Fibroblast of villous mesenchyme (primary cell): ENCODE results near the gene TMEM97. TPM values are rescaled to one million over a fixed set of nuclear protein-coding genes. Genes with fewer than 3 reads are reported as not detected.
A peak's percentile ranks its signal among the peaks of the same experiment; 100 is the strongest.
"Not testable (repeated sequence)": the region's sequence is repeated elsewhere in the genome, so short reads cannot be mapped to it uniquely, and the experiment has no call there.

Experiments
- DNase-seq: peaks from one replicate; pipeline ENCODE4 v3.0.0-alpha.2; 2010; ENCODE audit warnings: low read depth
- H3K4me3 ChIP-seq: 2 replicates; pipeline ENCODE4 v1.5.1; 2011; ENCODE audit warnings: low read depth, mild to moderate bottlenecking, low read length
- total RNA-seq: library from RNA; depleted of rRNA; stranded (reverse); fragments of >200 nt; gene quantifications from 2 replicates; pipeline ENCODE4 v1.2.3, GENCODE V29; 2012
- TF ChIP-seq, protein P1 (sequence below): IDR thresholded peaks from 2 replicates; pipeline ENCODE4 v1.5.1; 2012; ENCODE audit warnings: low read depth, mild to moderate bottlenecking, low read length; ENCODE audit not compliant: insufficient read depth

Gene TMEM97
- total RNA-seq, 1 donor: 47.1 TPM

DNA sequence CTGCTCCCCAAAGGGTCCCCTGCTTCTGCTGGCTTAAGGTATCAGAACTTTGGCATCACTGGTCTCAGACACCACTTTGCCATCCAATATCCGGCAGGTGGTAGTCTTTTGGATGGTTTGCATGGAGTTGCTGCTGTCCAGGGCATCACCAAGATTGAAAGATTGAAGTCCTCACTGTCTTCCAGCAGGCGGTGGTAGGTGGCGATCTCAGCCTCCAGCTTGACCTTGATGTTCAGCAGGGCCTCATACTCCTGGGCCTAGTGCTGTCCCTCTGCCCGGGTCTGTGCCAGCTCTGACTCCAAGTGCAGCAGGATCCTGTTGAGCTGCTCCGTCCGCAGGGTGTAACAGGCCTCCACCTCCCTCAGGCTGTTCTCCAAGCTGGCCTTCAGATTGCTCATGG is 43.0 kb upstream of the TMEM97 start:
- TF ChIP-seq, protein P1, sequence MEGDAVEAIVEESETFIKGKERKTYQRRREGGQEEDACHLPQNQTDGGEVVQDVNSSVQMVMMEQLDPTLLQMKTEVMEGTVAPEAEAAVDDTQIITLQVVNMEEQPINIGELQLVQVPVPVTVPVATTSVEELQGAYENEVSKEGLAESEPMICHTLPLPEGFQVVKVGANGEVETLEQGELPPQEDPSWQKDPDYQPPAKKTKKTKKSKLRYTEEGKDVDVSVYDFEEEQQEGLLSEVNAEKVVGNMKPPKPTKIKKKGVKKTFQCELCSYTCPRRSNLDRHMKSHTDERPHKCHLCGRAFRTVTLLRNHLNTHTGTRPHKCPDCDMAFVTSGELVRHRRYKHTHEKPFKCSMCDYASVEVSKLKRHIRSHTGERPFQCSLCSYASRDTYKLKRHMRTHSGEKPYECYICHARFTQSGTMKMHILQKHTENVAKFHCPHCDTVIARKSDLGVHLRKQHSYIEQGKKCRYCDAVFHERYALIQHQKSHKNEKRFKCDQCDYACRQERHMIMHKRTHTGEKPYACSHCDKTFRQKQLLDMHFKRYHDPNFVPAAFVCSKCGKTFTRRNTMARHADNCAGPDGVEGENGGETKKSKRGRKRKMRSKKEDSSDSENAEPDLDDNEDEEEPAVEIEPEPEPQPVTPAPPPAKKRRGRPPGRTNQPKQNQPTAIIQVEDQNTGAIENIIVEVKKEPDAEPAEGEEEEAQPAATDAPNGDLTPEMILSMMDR: no peak
- DNase-seq: no peak
- no peak overlapping the region for H3K4me3 ChIP-seq

DNA sequence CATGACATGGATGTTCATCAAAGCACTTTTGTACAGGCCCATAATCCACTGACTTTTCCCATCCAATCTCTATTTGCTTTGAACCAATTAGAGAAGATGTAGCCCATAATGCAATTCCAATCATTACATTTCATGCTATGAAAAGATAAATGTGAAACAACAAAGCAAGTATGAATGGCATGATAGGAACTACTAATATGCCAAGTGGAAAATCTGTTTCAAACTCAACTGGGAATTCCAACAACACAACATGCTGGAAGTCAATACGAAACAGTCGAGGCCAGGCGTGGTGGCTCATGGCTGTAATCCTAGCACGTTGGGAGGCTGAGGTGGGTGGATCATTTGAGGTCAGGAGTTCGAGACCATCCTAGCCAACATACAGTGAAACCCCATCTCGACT is 39.6 kb upstream of the TMEM97 start:
- TF ChIP-seq, protein P1: no peak
- DNase-seq: peak; percentile 7

DNA sequence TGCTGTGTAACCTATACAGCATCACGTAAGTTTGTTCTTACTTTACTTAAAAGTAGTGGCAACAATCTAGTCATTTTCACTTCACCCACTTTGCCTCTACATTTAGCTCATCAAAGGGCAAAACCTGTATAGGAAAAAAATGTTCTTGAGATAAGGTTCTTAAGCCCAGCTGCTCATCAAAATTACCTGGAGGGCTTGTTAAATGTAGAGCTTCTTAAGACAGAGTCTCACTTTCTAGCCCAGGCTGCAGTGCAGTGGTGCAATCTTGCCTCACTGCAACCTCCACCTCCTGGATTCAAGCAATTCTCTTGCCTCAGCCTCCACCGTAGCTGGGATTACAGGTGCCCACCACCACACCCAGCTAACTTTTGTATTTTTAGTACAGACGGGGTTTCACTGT is 38.2 kb upstream of the TMEM97 start:
- no peak overlapping the region for H3K4me3 ChIP-seq
- TF ChIP-seq, protein P1: no peak
- no peak for DNase-seq

More for the DNA sequence above, 39.6 kb upstream of the TMEM97 start:
- no peak overlapping the region for H3K4me3 ChIP-seq

DNA sequence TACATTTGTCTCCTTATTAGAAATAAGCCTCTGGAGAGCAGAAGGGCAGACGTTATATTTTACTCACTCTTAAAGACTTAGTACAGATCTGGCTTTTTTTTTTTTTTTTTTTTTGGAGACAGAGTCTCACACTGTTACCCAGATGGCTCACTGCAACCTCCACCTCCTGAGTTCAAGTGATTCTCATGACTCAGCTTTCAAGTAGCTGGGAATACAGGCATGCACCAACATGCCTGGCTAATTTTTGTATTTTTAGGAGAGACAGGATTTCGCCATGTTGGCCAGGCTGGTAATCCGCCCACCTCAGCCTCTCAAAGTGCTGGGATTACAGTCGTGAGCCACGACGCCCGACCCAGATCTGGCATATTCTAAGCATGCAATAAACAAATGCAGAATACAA is 36.4 kb upstream of the TMEM97 start:
- peak; percentile 88 for DNase-seq
- TF ChIP-seq, protein P1: no peak
- H3K4me3 ChIP-seq: no peak overlapping the region

DNA sequence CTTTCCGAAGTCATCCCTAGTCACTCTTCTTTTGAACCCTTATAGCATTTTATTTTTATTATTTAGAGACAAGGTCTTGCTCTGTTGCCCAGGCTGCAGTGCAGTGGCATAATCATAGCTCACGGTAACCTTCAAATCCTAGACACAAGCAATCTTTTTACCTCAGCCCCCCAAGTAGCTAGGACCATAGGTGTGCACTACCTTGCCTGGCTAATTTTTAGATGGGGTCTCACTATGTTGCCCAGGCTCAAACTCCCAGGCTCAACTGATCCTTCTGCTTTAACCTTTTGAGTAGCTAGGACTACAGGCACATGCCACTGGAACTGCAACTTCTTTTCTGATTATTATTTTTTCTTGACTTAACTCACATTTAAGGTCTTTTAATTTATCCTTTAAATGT is 33.0 kb upstream of the TMEM97 start:
- no peak for DNase-seq
- TF ChIP-seq, protein P1: no peak
- H3K4me3 ChIP-seq: no peak overlapping the region

DNA sequence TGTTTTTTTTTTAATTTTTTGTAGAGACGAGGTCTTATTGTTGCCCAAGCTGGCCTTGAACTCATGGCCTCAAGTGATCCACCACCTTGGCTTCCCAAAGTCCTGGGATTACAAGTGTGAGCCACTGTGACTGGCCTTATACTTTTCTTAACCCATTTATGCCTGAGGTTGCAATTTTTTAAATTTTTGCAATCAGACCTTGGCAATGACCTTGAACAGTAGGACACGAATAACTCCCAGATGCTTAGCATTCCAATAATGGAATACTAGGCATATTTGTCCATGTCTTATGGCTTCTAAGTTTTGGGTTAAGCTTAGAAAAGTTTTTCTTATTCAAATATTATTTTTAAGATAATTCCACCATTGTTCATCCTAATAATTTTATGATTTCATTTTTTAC is 28.3 kb upstream of the TMEM97 start:
- no peak overlapping the region for H3K4me3 ChIP-seq
- DNase-seq: no peak
- TF ChIP-seq, protein P1: no peak

DNA sequence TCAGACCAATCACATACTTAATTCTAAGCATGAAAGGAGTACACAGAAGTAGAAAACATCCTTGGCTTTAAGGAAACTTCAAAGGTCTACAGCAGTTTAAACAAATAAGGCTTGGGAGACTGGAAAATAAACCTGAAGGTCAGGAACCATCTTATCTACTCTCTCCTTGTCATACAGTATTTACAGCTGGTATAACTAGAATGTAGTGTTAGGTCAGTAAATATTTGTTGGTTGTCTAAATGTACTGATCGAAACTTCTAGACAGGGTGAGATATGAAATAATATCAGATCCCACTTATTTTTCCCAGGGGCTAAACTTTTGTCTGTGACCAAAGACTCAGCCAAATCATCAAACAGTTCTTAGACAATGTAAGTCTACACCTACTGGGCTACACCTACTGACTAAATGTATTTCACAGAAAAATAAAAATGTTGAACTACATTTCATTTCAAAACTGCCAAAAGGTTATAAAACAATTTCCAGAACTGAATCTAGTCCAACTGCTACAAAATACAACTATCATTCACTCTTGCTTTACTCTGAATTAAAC is 27.1 kb upstream of the TMEM97 start:
- H3K4me3 ChIP-seq: no peak overlapping the region
- no peak for DNase-seq
- TF ChIP-seq, protein P1: no peak

DNA sequence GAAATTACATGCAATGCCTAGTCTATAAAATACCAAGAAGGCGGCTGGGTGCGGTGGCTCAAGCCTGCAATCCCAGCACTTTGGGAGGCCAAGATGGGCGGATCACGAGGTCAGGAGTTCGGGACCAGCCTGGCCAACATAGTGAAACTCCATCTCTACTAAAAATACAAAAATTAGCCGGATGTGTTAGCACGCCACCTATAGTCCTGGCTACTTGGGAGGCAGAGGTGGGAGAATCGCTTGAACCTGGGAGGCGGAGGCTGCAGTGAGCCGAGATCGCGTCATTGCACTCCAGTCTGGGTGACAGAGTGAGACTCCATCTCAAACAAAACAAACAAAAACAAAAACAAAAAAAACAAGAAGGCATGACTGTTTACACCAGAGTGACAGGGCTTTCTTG is 26.1 kb upstream of the TMEM97 start:
- H3K4me3 ChIP-seq, DNase-seq: not testable (repeated sequence)
